HG03571 (cell line): Measurements from ENCODE around the gene MLST8.
"Not testable (repeated sequence)": the region's sequence is repeated elsewhere in the genome, so short reads cannot be mapped to it uniquely, and the experiment has no call there.

ENCODE experiments used
- ATAC-seq: cut with Tn5 transposase; IDR thresholded peaks from one replicate; pipeline ENCODE4 v1.9.1; 2021; ENCODE audit not compliant: unreplicated experiment

The MLST8 gene

GRCh38 chr16:2190002-2190658 lies 15.1 kb upstream of the MLST8 start:
- no peak for ATAC-seq

- ATAC-seq = no peak
Measured at GRCh38 chr16:2190659-2191445, 14.4 kb upstream of the MLST8 start.

- ATAC-seq = no peak
Measured at GRCh38 chr16:2191446-2191706, 13.9 kb upstream of the MLST8 start.

GRCh38 chr16:2194166-2194834 lies 11.0 kb upstream of the MLST8 start:
- ATAC-seq = no peak

DNA sequence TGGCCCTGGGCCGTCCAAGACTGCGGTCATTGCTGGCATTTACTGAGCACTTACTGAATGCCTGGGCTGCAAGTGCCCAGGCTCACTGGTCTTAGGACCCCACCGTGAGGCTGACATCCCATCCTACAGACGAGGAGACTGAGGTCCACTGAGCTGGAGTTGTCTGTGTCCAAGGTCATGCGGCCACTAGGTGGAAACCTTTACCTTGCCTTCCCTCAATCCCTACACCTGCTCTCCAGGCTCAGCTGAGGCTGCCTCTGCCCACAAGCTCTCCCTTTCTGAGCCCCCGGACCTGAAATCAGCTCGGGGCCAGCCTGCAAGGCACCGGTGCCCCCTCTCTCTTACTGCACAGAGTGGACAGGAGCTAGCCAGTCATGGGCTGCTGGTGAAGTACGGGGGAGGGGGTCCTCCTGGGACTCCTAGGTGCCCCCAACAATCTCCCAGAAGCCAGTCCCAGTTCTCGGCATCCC lies 10.4 kb upstream of the MLST8 start:
- no peak for ATAC-seq

- ATAC-seq = no peak
Measured at GRCh38 chr16:2195322-2196161, 9.7 kb upstream of the MLST8 start.

- ATAC-seq = no peak
Measured at GRCh38 chr16:2196162-2196980, 8.9 kb upstream of the MLST8 start, which contains the start of gene CASKIN1. Gene CASKIN1 (minus strand): TSS chr16:2196605. CDS start chr16:2196432, 173 bp downstream.

DNA sequence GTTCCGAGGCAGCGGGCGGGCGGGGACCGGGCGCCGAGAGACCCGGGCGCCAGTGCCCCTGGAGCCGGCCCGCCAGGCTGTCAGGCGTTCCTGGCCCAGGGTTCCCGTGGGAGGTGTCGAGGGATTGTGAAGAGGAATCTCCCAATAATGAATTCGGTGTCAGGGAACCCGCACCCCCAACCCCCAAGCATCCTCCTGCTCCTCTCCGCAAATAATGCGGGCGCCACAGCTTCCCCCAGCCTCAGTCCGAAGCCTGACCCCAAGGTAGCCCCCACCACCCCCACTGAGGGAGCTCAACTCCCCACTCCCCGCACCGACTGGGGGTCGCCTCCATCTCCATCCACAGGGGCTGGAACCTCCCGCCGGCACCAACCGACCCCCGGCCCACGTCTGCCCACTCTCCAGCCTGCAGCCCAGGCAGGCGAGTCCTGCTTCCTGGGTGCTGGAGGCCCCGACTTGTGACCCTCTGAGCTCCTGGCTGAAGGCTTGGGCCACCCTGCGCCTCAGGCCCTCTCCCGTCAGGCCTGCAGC lies 8.2 kb upstream of the MLST8 start:
- no peak for ATAC-seq

DNA sequence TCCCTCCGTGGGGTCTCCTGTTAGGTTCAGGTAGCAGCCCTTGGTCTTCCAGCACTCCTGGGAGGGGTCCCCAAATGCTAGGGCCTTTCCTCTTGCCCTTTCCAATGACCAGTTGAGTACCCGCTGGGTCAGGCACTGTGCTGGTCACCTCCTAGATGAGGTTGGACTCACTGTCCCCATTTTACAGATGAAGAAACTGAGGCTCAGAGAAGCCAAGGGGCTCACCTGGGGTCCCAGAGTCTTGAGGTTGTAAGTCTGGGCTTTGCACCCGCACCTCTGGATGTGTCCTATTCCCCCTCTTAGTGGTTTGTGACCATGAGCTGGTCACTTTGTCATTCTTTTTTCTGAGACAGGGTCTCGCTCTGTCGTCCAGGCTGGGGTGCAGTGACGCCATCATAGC lies 7.5 kb upstream of the MLST8 start:
- no peak for ATAC-seq

DNA sequence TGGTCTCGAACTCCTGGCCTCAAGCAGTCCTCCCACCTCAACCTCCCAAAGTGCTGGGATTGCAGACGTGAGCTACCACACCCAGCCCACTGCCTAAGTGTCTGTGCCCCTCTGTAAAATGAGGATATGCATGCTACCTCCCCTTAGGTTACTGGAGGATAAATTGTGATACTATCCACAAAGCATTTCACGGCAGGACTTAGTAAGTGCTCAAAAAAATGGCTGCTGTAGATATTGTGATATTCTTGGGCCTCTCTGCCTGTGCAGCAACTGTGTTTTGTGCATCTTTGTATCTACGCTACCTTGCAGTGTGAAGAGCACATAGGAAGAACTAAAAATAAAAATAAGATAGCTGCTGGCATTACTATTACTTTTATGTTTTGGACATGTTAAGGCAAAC lies 7.0 kb upstream of the MLST8 start:
- no peak for ATAC-seq

GRCh38 chr16:2199095-2199494 lies 6.2 kb upstream of the MLST8 start:
- no peak for ATAC-seq

DNA sequence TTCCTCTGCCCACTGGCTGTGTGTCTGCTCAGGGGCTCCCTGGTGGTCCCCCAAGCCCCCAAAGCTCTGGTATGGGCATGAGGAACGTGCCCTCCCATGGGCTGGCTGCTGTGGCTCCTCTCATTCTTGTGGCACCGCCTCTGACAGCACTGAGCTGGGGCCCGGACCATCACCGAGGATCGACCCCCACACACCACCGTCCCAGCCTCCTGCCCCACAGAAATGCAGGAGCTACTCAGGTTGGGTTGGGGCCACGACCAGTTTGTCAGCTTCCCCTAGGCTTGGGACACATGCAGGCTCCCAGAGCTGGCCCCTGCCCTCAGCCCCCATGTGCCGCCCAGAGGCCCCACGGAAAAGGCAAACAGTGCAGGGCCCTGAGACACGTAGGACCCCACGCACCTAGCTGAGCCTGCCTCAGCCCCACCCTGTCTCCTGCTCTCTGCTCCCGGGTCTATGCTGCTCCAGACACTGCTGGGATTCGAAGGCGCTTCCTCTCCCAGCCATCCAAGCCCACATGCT lies 5.6 kb upstream of the MLST8 start:
- ATAC-seq = no peak

DNA sequence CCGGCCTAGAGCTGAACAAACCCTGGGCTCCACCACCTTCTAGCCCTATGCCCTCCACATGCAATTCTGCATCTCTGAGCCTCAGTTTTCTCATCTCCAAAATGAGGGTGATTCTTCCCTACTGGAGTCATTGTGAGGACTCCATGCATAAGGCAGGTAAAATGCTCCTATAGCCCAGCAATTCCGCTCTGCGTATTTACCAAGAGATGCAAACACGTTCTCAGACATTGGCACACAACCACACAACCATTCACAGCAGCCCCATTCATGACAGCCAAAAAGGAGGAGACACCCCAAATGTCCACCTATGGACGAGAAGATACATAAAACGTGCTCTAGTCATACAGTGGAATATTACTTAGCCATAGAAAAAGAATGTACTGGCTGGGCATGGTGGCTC lies 4.9 kb upstream of the MLST8 start:
- ATAC-seq = no peak

- not testable (repeated sequence) for ATAC-seq
Measured at GRCh38 chr16:2203119-2203688, 2.0 kb upstream of the MLST8 start.

DNA sequence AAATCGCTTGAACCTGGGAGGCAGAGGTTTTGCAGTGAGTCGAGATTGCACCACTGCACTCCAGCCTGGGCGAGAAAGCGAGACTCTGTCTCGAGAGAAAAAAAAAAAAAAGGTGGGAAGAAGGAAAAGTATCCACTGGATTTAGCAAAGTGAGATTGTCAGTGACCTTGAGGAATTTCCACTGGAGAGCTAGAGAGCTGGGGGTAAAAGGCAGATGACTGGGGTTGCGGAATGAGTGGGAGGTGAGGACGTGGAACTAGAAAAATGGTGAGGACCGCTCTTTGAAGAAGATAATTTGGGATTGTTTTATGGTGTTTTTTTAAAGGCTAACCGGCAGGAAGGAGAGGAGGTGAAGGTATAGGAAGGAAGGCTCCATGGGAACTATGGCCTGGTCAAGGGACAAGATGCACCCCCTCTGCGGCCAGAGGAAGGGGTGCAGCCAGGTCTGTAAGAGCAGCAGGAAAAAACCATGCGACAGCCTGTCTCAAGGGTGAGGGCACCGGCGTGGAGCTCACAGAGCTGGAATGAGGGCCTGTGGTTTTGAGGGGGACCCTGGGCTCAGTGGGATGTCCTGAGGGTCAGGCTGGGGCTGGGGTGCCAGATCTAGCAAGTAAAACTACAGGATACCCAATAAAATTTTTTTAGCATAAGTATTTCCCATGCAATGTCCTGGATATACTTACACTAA lies 694 bp upstream of the MLST8 start:
- ATAC-seq = no peak

- ATAC-seq = peak; percentile 5
Measured at GRCh38 chr16:2205967-2206313, 686 bp downstream of the MLST8 start.

GRCh38 chr16:2206420-2206779 lies 1.1 kb downstream of the MLST8 start:
- no peak for ATAC-seq

DNA sequence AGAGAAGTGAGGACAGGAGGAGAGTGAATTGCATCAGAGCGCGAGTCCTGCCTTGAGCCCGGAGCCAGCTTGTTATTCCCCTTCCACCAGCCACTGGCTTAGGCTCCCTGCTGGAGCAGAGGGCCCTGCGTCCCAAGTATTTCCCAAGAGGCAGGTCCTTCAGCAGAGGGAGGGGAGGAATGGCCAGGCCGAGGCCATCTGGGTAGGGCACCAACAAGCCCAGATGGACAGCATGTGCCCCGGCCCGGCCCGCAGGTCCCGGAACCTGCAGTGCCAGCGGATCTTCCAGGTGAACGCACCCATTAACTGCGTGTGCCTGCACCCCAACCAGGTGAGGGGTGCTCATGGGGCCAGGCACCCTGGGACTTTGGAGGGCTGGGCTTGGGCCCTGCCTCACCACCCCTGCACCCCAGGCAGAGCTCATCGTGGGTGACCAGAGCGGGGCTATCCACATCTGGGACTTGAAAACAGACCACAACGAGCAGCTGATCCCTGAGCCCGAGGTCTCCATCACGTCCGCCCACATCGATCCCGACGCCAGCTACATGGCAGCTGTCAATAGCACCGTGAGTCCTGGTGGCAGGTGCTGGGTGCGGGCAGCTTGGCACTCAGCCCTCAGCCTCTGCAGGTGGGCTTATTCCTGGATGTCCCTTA lies 1.7 kb downstream of the MLST8 start:
- no peak for ATAC-seq

- no peak for ATAC-seq
Measured at GRCh38 chr16:2207872-2208271, 2.6 kb downstream of the MLST8 start.
